Measurements from ENCODE around the gene POU2F3. TPM values are rescaled to one million over a fixed set of nuclear protein-coding genes. Genes with fewer than 3 reads are reported as not detected.
A peak's percentile ranks its signal among the peaks of the same experiment; 100 is the strongest.

The POU2F3 gene
- total and polyA plus RNA-seq, 2 donors (not counting 1 experiment from before 2014, with no cell fraction given): not detected

GRCh38 chr11:120326228-120326627 is 86.3 kb downstream of the POU2F3 start:
- peak; percentile 85 to 88 for DNase-seq (ENCODE audit: low read depth in 2 of 2)

GRCh38 chr11:120326845-120327281 is 86.9 kb downstream of the POU2F3 start:
- DNase-seq (ENCODE audit: low read depth in 2 of 2): peak; percentile 46 to 62
- Histone ChIP-seq H3K79me2 (ENCODE audit: control insufficient read depth, insufficient read depth, low read length) (peaks cover 19% of the 10 kb centered on the region), H2AFZ (ENCODE audit: low read length) (no peak overlapping the region), H4K20me1 (ENCODE audit: control insufficient read depth, extremely low read depth, insufficient read depth, low read length) (no peaks in the 10 kb centered on the region), H3K4me3 (replicated peaks in 1 of 4; ENCODE audit: control extremely low read depth in 1 of 4, insufficient read depth in 1 of 4, low read depth in 3 of 4, low read length in 4 of 4) (peak overlapping the region in 2 of 4 experiments; percentile 73 to 88), H3K4me2 (ENCODE audit: extremely low read depth, insufficient read depth, low read length) (peak overlapping the region; percentile 95), H3K9ac (ENCODE audit: insufficient read depth, low read length) (peak overlapping the region; percentile 37), H3K27me3 (ENCODE audit: control insufficient read depth, insufficient read depth, low read length) (no peaks in the 10 kb centered on the region), H3K9me3 (ENCODE audit: control insufficient read depth, insufficient read depth, low read depth, low read length) (no peaks in the 10 kb centered on the region), H3K4me1 (ENCODE audit: control insufficient read depth, extremely low read depth, insufficient read depth, low read length) (peaks cover 25% of the 10 kb centered on the region), H3K36me3 (ENCODE audit: control insufficient read depth, insufficient read depth, low read length) (peaks cover 7% of the 10 kb centered on the region), H3K27ac (ENCODE audit: insufficient read depth, low read length) (peak overlapping the region; percentile 93)
- no peak for TF ChIP-seq CTCF (conservative IDR thresholded peaks at IDR 0.05 in 1 of 2, IDR thresholded peaks at IDR 0.05 in 1 of 2; ENCODE audit: low read depth in 1 of 2, low read length in 2 of 2)
- no peak for TF ChIP-seq EZH2 (IDR thresholded peaks at IDR 0.05; ENCODE audit: low read length, missing control alignments)

More at GRCh38 chr11:120326228-120326627, 86.3 kb downstream of the POU2F3 start:
- Histone ChIP-seq H3K9ac (ENCODE audit: insufficient read depth, low read length) (peak overlapping the region; percentile 95), H3K36me3 (ENCODE audit: control insufficient read depth, insufficient read depth, low read length) (peaks cover 7% of the 10 kb centered on the region), H2AFZ (ENCODE audit: low read length) (no peak overlapping the region), H3K27ac (ENCODE audit: insufficient read depth, low read length) (peak overlapping the region; percentile 93), H3K4me3 (replicated peaks in 1 of 4; ENCODE audit: control extremely low read depth in 1 of 4, insufficient read depth in 1 of 4, low read depth in 3 of 4, low read length in 4 of 4) (peak overlapping the region; percentile 55 to 88 (median 79)), H3K4me2 (ENCODE audit: extremely low read depth, insufficient read depth, low read length) (peak overlapping the region; percentile 95), H3K79me2 (ENCODE audit: control insufficient read depth, insufficient read depth, low read length) (peaks cover 19% of the 10 kb centered on the region), H4K20me1 (ENCODE audit: control insufficient read depth, extremely low read depth, insufficient read depth, low read length) (no peaks in the 10 kb centered on the region), H3K9me3 (ENCODE audit: control insufficient read depth, insufficient read depth, low read depth, low read length) (no peaks in the 10 kb centered on the region), H3K27me3 (ENCODE audit: control insufficient read depth, insufficient read depth, low read length) (no peaks in the 10 kb centered on the region), H3K4me1 (ENCODE audit: control insufficient read depth, extremely low read depth, insufficient read depth, low read length) (peaks cover 22% of the 10 kb centered on the region)
- TF ChIP-seq CTCF (conservative IDR thresholded peaks at IDR 0.05 in 1 of 2, IDR thresholded peaks at IDR 0.05 in 1 of 2; ENCODE audit: low read depth in 1 of 2, low read length in 2 of 2): no peak
- no peak for TF ChIP-seq EZH2 (IDR thresholded peaks at IDR 0.05; ENCODE audit: low read length, missing control alignments)

GRCh38 chr11:120327311-120327710 is 87.4 kb downstream of the POU2F3 start:
- no peaks in the 10 kb centered on the region for H4K20me1 ChIP-seq (ENCODE audit: control insufficient read depth, extremely low read depth, insufficient read depth, low read length)
- H3K4me3 ChIP-seq (replicated peaks in 1 of 4; ENCODE audit: control extremely low read depth in 1 of 4, insufficient read depth in 1 of 4, low read depth in 3 of 4, low read length in 4 of 4): peak overlapping the region in 2 of 4 experiments; percentile 11 to 73
- H3K27ac ChIP-seq (ENCODE audit: insufficient read depth, low read length): peak overlapping the region; percentile 93
- H3K4me2 ChIP-seq (ENCODE audit: extremely low read depth, insufficient read depth, low read length): peak overlapping the region; percentile 95
- no peak for DNase-seq (ENCODE audit: low read depth in 2 of 2)
- peak overlapping the region; percentile 34 for H3K9ac ChIP-seq (ENCODE audit: insufficient read depth, low read length)
- H3K79me2 ChIP-seq (ENCODE audit: control insufficient read depth, insufficient read depth, low read length): peaks cover 19% of the 10 kb centered on the region
- H2AFZ ChIP-seq (ENCODE audit: low read length): no peak overlapping the region
- peaks cover 7% of the 10 kb centered on the region for H3K36me3 ChIP-seq (ENCODE audit: control insufficient read depth, insufficient read depth, low read length)
- no peaks in the 10 kb centered on the region for H3K27me3 ChIP-seq (ENCODE audit: control insufficient read depth, insufficient read depth, low read length)
- no peaks in the 10 kb centered on the region for H3K9me3 ChIP-seq (ENCODE audit: control insufficient read depth, insufficient read depth, low read depth, low read length)
- TF ChIP-seq EZH2 (IDR thresholded peaks at IDR 0.05; ENCODE audit: low read length, missing control alignments) (no peak), CTCF (conservative IDR thresholded peaks at IDR 0.05 in 1 of 2, IDR thresholded peaks at IDR 0.05 in 1 of 2; ENCODE audit: low read depth in 1 of 2, low read length in 2 of 2) (no peak)
- peaks cover 29% of the 10 kb centered on the region for H3K4me1 ChIP-seq (ENCODE audit: control insufficient read depth, extremely low read depth, insufficient read depth, low read length)
